ENCODE results near the gene STON2.
A peak's percentile ranks its signal among the peaks of the same experiment; 100 is the strongest.

STON2 gene

GRCh38 chr14:81400202-81400678 is at the start of gene STON2:
Gene STON2 (minus strand): TSS chr14:81400324. CDS start chr14:81398382, 1,942 bp downstream.
- Mint-ChIP-seq H3K9me3 (peaks cover 3% of the 10 kb centered on the region), H3K36me3 (peaks cover 6% of the 10 kb centered on the region), H3K27ac (peak within 1 kb of the TSS; percentile 30), H3K4me3 (no peak within 1 kb of the TSS), H3K4me1 (peaks cover 22% of the 10 kb centered on the region)
- peak; percentile 81 for ATAC-seq
- peak in 1 of 2 donors; percentile 43 for DNase-seq (ENCODE audit: low spot score in 2 of 2)

- H3K27ac Mint-ChIP-seq: no peak overlapping the region
- H3K4me3 Mint-ChIP-seq: no peak overlapping the region
- no peaks in the 10 kb centered on the region for H3K4me1 Mint-ChIP-seq
- DNase-seq (ENCODE audit: low spot score in 2 of 2) (no peak), ATAC-seq (no peak)
- H3K9me3 Mint-ChIP-seq: no peaks in the 10 kb centered on the region
- no peaks in the 10 kb centered on the region for H3K36me3 Mint-ChIP-seq
Measured at GRCh38 chr14:81449576-81449975, 49.5 kb upstream of the STON2 start.

- H3K9me3 Mint-ChIP-seq: no peaks in the 10 kb centered on the region
- no peak overlapping the region for H3K4me3 Mint-ChIP-seq
- ATAC-seq: no peak
- H3K4me1 Mint-ChIP-seq: no peaks in the 10 kb centered on the region
- no peak overlapping the region for H3K27ac Mint-ChIP-seq
- H3K36me3 Mint-ChIP-seq: no peaks in the 10 kb centered on the region
- DNase-seq (ENCODE audit: low spot score in 2 of 2): no peak
Measured at GRCh38 chr14:81449114-81449513, 49.0 kb upstream of the STON2 start.

GRCh38 chr14:81447021-81447764 is 47.1 kb upstream of the STON2 start:
- no peak overlapping the region for H3K4me3 Mint-ChIP-seq
- no peaks in the 10 kb centered on the region for H3K4me1 Mint-ChIP-seq
- DNase-seq (ENCODE audit: low spot score in 2 of 2) (no peak), ATAC-seq (no peak)
- H3K36me3 Mint-ChIP-seq: no peaks in the 10 kb centered on the region
- H3K9me3 Mint-ChIP-seq: no peaks in the 10 kb centered on the region
- H3K27ac Mint-ChIP-seq: no peak overlapping the region

GRCh38 chr14:81446279-81447007 is 46.3 kb upstream of the STON2 start:
- no peaks in the 10 kb centered on the region for H3K36me3 Mint-ChIP-seq
- no peak overlapping the region for H3K27ac Mint-ChIP-seq
- H3K9me3 Mint-ChIP-seq: no peaks in the 10 kb centered on the region
- no peaks in the 10 kb centered on the region for H3K4me1 Mint-ChIP-seq
- ATAC-seq (no peak), DNase-seq (ENCODE audit: low spot score in 2 of 2) (no peak)
- no peak overlapping the region for H3K4me3 Mint-ChIP-seq

GRCh38 chr14:81441626-81442134 is 41.6 kb upstream of the STON2 start:
- Mint-ChIP-seq H3K4me3 (no peak overlapping the region), H3K36me3 (no peaks in the 10 kb centered on the region), H3K27ac (no peak overlapping the region), H3K4me1 (peaks cover 9% of the 10 kb centered on the region), H3K9me3 (no peaks in the 10 kb centered on the region)
- no peak for ATAC-seq
- DNase-seq (ENCODE audit: low spot score in 2 of 2): no peak

GRCh38 chr14:81440041-81440440 is 39.9 kb upstream of the STON2 start:
- no peak for ATAC-seq
- Mint-ChIP-seq H3K9me3 (no peaks in the 10 kb centered on the region), H3K27ac (no peak overlapping the region), H3K4me3 (no peak overlapping the region), H3K4me1 (peaks cover 17% of the 10 kb centered on the region), H3K36me3 (no peaks in the 10 kb centered on the region)
- no peak for DNase-seq (ENCODE audit: low spot score in 2 of 2)

GRCh38 chr14:81437244-81437643 is 37.1 kb upstream of the STON2 start:
- H3K27ac Mint-ChIP-seq: no peak overlapping the region
- H3K4me1 Mint-ChIP-seq: peaks cover 17% of the 10 kb centered on the region
- ATAC-seq (no peak), DNase-seq (ENCODE audit: low spot score in 2 of 2) (no peak)
- no peaks in the 10 kb centered on the region for H3K9me3 Mint-ChIP-seq
- H3K36me3 Mint-ChIP-seq: no peaks in the 10 kb centered on the region
- H3K4me3 Mint-ChIP-seq: peak overlapping the region; percentile 67

- Mint-ChIP-seq H3K4me1 (peaks cover 17% of the 10 kb centered on the region), H3K4me3 (peak overlapping the region; percentile 67), H3K36me3 (no peaks in the 10 kb centered on the region), H3K27ac (no peak overlapping the region), H3K9me3 (no peaks in the 10 kb centered on the region)
- DNase-seq (ENCODE audit: low spot score in 2 of 2) (peak; percentile 15 to 59), ATAC-seq (peak; percentile 82)
Measured at GRCh38 chr14:81436296-81437138, 36.4 kb upstream of the STON2 start.

- Mint-ChIP-seq H3K36me3 (no peaks in the 10 kb centered on the region), H3K4me3 (peak overlapping the region; percentile 67), H3K4me1 (peaks cover 17% of the 10 kb centered on the region), H3K9me3 (no peaks in the 10 kb centered on the region), H3K27ac (no peak overlapping the region)
- ATAC-seq (peak; percentile 63), DNase-seq (ENCODE audit: low spot score in 2 of 2) (peak in 1 of 2 donors; percentile 52)
Measured at GRCh38 chr14:81435391-81436295, 35.5 kb upstream of the STON2 start.

- peak overlapping the region; percentile 67 for H3K4me3 Mint-ChIP-seq
- H3K4me1 Mint-ChIP-seq: peaks cover 17% of the 10 kb centered on the region
- no peak for ATAC-seq
- no peak overlapping the region for H3K27ac Mint-ChIP-seq
- no peak for DNase-seq (ENCODE audit: low spot score in 2 of 2)
- H3K36me3 Mint-ChIP-seq: no peaks in the 10 kb centered on the region
- H3K9me3 Mint-ChIP-seq: no peaks in the 10 kb centered on the region
Measured at GRCh38 chr14:81435048-81435390, 34.9 kb upstream of the STON2 start.

GRCh38 chr14:81434230-81434629 is 34.1 kb upstream of the STON2 start:
- H3K4me1 Mint-ChIP-seq: peaks cover 17% of the 10 kb centered on the region
- no peak overlapping the region for H3K27ac Mint-ChIP-seq

GRCh38 chr14:81433378-81433777 is 33.3 kb upstream of the STON2 start:
- H3K27ac Mint-ChIP-seq: no peak overlapping the region
- no peaks in the 10 kb centered on the region for H3K9me3 Mint-ChIP-seq
- DNase-seq (ENCODE audit: low spot score in 2 of 2): no peak
- peaks cover 17% of the 10 kb centered on the region for H3K4me1 Mint-ChIP-seq
- ATAC-seq: no peak
- H3K4me3 Mint-ChIP-seq: no peak overlapping the region
- H3K36me3 Mint-ChIP-seq: no peaks in the 10 kb centered on the region

More at GRCh38 chr14:81434230-81434629, 34.1 kb upstream of the STON2 start:
- Mint-ChIP-seq H3K4me3 (no peak overlapping the region), H3K36me3 (no peaks in the 10 kb centered on the region), H3K9me3 (no peaks in the 10 kb centered on the region)
- no peak for DNase-seq (ENCODE audit: low spot score in 2 of 2)
- no peak for ATAC-seq

- Mint-ChIP-seq H3K36me3 (no peaks in the 10 kb centered on the region), H3K27ac (no peak overlapping the region)
Measured at GRCh38 chr14:81432219-81432661, 32.1 kb upstream of the STON2 start.

More at GRCh38 chr14:81432219-81432661, 32.1 kb upstream of the STON2 start:
- Mint-ChIP-seq H3K4me1 (peaks cover 14% of the 10 kb centered on the region), H3K4me3 (no peak overlapping the region), H3K9me3 (no peaks in the 10 kb centered on the region)
- DNase-seq (ENCODE audit: low spot score in 2 of 2): no peak
- no peak for ATAC-seq
